Astrocyte (in vitro differentiated cells and primary cell): ENCODE data around the gene EIF3D.

Source experiments
- EZH2 ChIP-seq: IDR thresholded peaks from 2 replicates; pipeline ENCODE4 v1.6.1; 2012; ENCODE audit warnings: mild to moderate bottlenecking, low read length, inconsistent platforms; ENCODE audit not compliant: insufficient read depth
- TF ChIP-seq, protein P1 (sequence below): IDR thresholded peaks from 2 replicates; pipeline ENCODE4 v1.5.1; 2011; ENCODE audit warnings: low read depth, mild to moderate bottlenecking, inconsistent platforms, low read length, moderate library complexity; ENCODE audit not compliant: insufficient read depth

- no peak for TF ChIP-seq EZH2
- TF ChIP-seq, protein P1, sequence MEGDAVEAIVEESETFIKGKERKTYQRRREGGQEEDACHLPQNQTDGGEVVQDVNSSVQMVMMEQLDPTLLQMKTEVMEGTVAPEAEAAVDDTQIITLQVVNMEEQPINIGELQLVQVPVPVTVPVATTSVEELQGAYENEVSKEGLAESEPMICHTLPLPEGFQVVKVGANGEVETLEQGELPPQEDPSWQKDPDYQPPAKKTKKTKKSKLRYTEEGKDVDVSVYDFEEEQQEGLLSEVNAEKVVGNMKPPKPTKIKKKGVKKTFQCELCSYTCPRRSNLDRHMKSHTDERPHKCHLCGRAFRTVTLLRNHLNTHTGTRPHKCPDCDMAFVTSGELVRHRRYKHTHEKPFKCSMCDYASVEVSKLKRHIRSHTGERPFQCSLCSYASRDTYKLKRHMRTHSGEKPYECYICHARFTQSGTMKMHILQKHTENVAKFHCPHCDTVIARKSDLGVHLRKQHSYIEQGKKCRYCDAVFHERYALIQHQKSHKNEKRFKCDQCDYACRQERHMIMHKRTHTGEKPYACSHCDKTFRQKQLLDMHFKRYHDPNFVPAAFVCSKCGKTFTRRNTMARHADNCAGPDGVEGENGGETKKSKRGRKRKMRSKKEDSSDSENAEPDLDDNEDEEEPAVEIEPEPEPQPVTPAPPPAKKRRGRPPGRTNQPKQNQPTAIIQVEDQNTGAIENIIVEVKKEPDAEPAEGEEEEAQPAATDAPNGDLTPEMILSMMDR, result no peak
Measured at GRCh38 chr22:36546932-36547331, 18.0 kb upstream of the EIF3D start.
